ENCODE results near the gene MDM1. TPM values are rescaled to one million over a fixed set of nuclear protein-coding genes. Genes with fewer than 3 reads are reported as not detected.

The MDM1 gene
- polyA plus RNA-seq, 1 donor (not counting 4 experiments of a cell fraction or from before 2014, with no cell fraction given), result 7.5 TPM

- Histone ChIP-seq H3K27me3 (ENCODE audit: control insufficient read depth, extremely low read depth, insufficient read depth, low read length) (no peaks in the 10 kb centered on the region), H3K9me1 (ENCODE audit: control insufficient read depth, extremely low read depth, insufficient read depth, low read length) (no peaks in the 10 kb centered on the region), H3K4me1 (ENCODE audit: control insufficient read depth, extremely low read depth, insufficient read depth, low read length) (peaks cover 24% of the 10 kb centered on the region), H4K20me1 (ENCODE audit: control insufficient read depth, extremely low read depth, insufficient read depth, low read length) (no peaks in the 10 kb centered on the region), H2AFZ (ENCODE audit: control insufficient read depth, low read length) (no peak overlapping the region), H3K4me3 (ENCODE audit: control insufficient read depth in 2 of 3, extremely low read depth in 1 of 3, insufficient read depth in 2 of 3, low read depth in 1 of 3, low read length in 3 of 3) (no peak overlapping the region), H3K9ac (ENCODE audit: control insufficient read depth, extremely low read depth, insufficient read depth, low read length) (no peak overlapping the region), H3K79me2 (ENCODE audit: control insufficient read depth, insufficient read depth, low read length) (no peaks in the 10 kb centered on the region), H3K36me3 (ENCODE audit: control insufficient read depth in 2 of 2, extremely low read depth in 1 of 2, insufficient read depth in 2 of 2, low read length in 2 of 2) (no peaks in the 10 kb centered on the region), H3K27ac (ENCODE audit: control insufficient read depth, insufficient read depth, low read length) (peak overlapping the region; percentile 79), H3K9me3 (ENCODE audit: control insufficient read depth, low read depth, low read length) (no peaks in the 10 kb centered on the region), H3K4me2 (ENCODE audit: control insufficient read depth, extremely low read depth, insufficient read depth, low read depth, low read length) (no peak overlapping the region)
- DNase-seq (ENCODE audit: low read depth, low spot score) (no peak), FAIRE-seq (no peak)
- dilution Hi-C loops (cut with MboI; ENCODE audit: extremely low pct_ligation_motif_present, low sequenced_read_pairs), result no loop called here
- TF ChIP-seq EZH2 (IDR thresholded peaks at IDR 0.05; ENCODE audit: low read length) (no peak), CTCF (optimal IDR thresholded peaks at IDR 0.05 in 1 of 3, IDR thresholded peaks at IDR 0.05 in 1 of 3, conservative IDR thresholded peaks at IDR 0.05 in 1 of 3; ENCODE audit: extremely low read depth in 1 of 3, insufficient read depth in 2 of 3, low read length in 3 of 3) (no peak)
Measured at GRCh38 chr12:68292151-68292943, 39.8 kb downstream of the MDM1 start.

GRCh38 chr12:68291396-68292036 is 40.6 kb downstream of the MDM1 start:
- peak overlapping the region; percentile 43 for H2AFZ ChIP-seq (ENCODE audit: control insufficient read depth, low read length)
- no peaks in the 10 kb centered on the region for H3K27me3 ChIP-seq (ENCODE audit: control insufficient read depth, extremely low read depth, insufficient read depth, low read length)
- H3K4me2 ChIP-seq (ENCODE audit: control insufficient read depth, extremely low read depth, insufficient read depth, low read depth, low read length), result peak overlapping the region; percentile 49
- no peaks in the 10 kb centered on the region for H3K36me3 ChIP-seq (ENCODE audit: control insufficient read depth in 2 of 2, extremely low read depth in 1 of 2, insufficient read depth in 2 of 2, low read length in 2 of 2)
- H4K20me1 ChIP-seq (ENCODE audit: control insufficient read depth, extremely low read depth, insufficient read depth, low read length), result no peaks in the 10 kb centered on the region
- peak; percentile 98 for FAIRE-seq
- DNase-seq (ENCODE audit: low read depth, low spot score), result peak; percentile 71
- H3K9ac ChIP-seq (ENCODE audit: control insufficient read depth, extremely low read depth, insufficient read depth, low read length), result peak overlapping the region; percentile 15
- peaks cover 24% of the 10 kb centered on the region for H3K4me1 ChIP-seq (ENCODE audit: control insufficient read depth, extremely low read depth, insufficient read depth, low read length)
- no peaks in the 10 kb centered on the region for H3K79me2 ChIP-seq (ENCODE audit: control insufficient read depth, insufficient read depth, low read length)
- H3K27ac ChIP-seq (ENCODE audit: control insufficient read depth, insufficient read depth, low read length), result peak overlapping the region; percentile 79
- no peaks in the 10 kb centered on the region for H3K9me3 ChIP-seq (ENCODE audit: control insufficient read depth, low read depth, low read length)
- TF ChIP-seq EZH2 (IDR thresholded peaks at IDR 0.05; ENCODE audit: low read length) (no peak), CTCF (optimal IDR thresholded peaks at IDR 0.05 in 1 of 3, IDR thresholded peaks at IDR 0.05 in 1 of 3, conservative IDR thresholded peaks at IDR 0.05 in 1 of 3; ENCODE audit: extremely low read depth in 1 of 3, insufficient read depth in 2 of 3, low read length in 3 of 3) (no peak)
- H3K4me3 ChIP-seq (ENCODE audit: control insufficient read depth in 2 of 3, extremely low read depth in 1 of 3, insufficient read depth in 2 of 3, low read depth in 1 of 3, low read length in 3 of 3), result no peak overlapping the region
- H3K9me1 ChIP-seq (ENCODE audit: control insufficient read depth, extremely low read depth, insufficient read depth, low read length), result no peaks in the 10 kb centered on the region
- dilution Hi-C loops (cut with MboI; ENCODE audit: extremely low pct_ligation_motif_present, low sequenced_read_pairs), result no loop called here
